Natural killer cell (primary cell): ENCODE results near the gene SCG3. TPM values are rescaled to one million over a fixed set of nuclear protein-coding genes. Genes with fewer than 3 reads are reported as not detected.
A peak's percentile ranks its signal among the peaks of the same experiment; 100 is the strongest.
"Not testable (repeated sequence)": the region's sequence is repeated elsewhere in the genome, so short reads cannot be mapped to it uniquely, and the experiment has no call there.

ENCODE experiments used
- ATAC-seq, 3 donors: fragments of 150-1000 bp in 2 of 3; fragments of 200-7000 bp in 1 of 3; cut with Tn5 transposase; 1 replicate in 1 of 3; 2 replicates in 2 of 3; pipeline ENCODE4 v1.10.0; 2021; ENCODE audit warnings: mild to moderate bottlenecking in 2 of 3, moderate library complexity in 2 of 3
- DNase-seq, 2 donors: peaks; one replicate each; pipeline versions ENCODE4 v3.0.0 to v3.0.0-alpha.2; 2013 to 2021; ENCODE audit warnings: mixed read lengths in 1 of 2
- H3K27ac ChIP-seq: one replicate; pipeline ENCODE4 v1.5.1; 2013; ENCODE audit warnings: mild to moderate bottlenecking, low read length
- H3K27me3 ChIP-seq: one replicate; pipeline ENCODE4 v1.6.1; 2013; ENCODE audit warnings: low read length; ENCODE audit not compliant: control insufficient read depth, insufficient read depth
- H3K36me3 ChIP-seq: one replicate; pipeline ENCODE4 v1.6.1; 2013; ENCODE audit warnings: low read length; ENCODE audit not compliant: control insufficient read depth, insufficient read depth
- H3K4me1 ChIP-seq: one replicate; pipeline ENCODE4 v1.6.1; 2013; ENCODE audit warnings: low read length; ENCODE audit not compliant: control insufficient read depth, insufficient read depth
- H3K4me3 ChIP-seq: one replicate; pipeline ENCODE4 v1.5.1; 2013; ENCODE audit warnings: low read length
- H3K9me3 ChIP-seq: one replicate; pipeline ENCODE4 v1.6.1; 2013; ENCODE audit warnings: low read length; ENCODE audit not compliant: control insufficient read depth, insufficient read depth
- H3K27ac Mint-ChIP-seq, 2 donors: one replicate each; pipeline ENCODE4 v1.8.0; 2022; ENCODE audit warnings: mild to moderate bottlenecking in 2 of 2, mixed read lengths in 2 of 2, moderate library complexity in 1 of 2
- H3K27me3 Mint-ChIP-seq, 2 donors: one replicate each; pipeline ENCODE4 v1.8.0; 2022; ENCODE audit warnings: low read depth in 2 of 2, mixed read lengths in 2 of 2
- H3K36me3 Mint-ChIP-seq: one replicate; pipeline ENCODE4 v1.8.0; 2022; ENCODE audit warnings: mixed read lengths
- H3K4me1 Mint-ChIP-seq, 2 donors: one replicate each; pipeline ENCODE4 v1.8.0; 2022; ENCODE audit warnings: mixed read lengths in 2 of 2
- H3K4me3 Mint-ChIP-seq: one replicate; pipeline ENCODE4 v1.8.0; 2022; ENCODE audit warnings: mild to moderate bottlenecking, moderate library complexity, mixed read lengths
- H3K9me3 Mint-ChIP-seq, 2 donors: one replicate each; pipeline ENCODE4 v1.8.0; 2022; ENCODE audit warnings: mixed read lengths in 2 of 2
- CTCF ChIP-seq: fragments of 200-600 bp; IDR thresholded peaks from one replicate; pipeline ENCODE4 v1.8.0; 2022; ENCODE audit warnings: antibody characterized with exemption
- WGBS: methylation state at CpG from one replicate; pipeline ENCODE4 v1.1.7; 2013; ENCODE audit warnings: missing lambda C conversion rate; ENCODE audit not compliant: insufficient coverage; 5-methylcytosine and 5-hydroxymethylcytosine counted together
- intact Hi-C: fragments of 100-400 bp; cut with micrococcal nuclease; formaldehyde crosslinking; loops from one replicate; pipeline ENCODE4 v1.14.2; 2022
- total RNA-seq, 4 donors: library from RNA; stranded (reverse); fragments of 120-200 nt in 1 of 4; gene quantifications; one replicate each; pipeline versions ENCODE4 v1.2.3 to v1.2.4, GENCODE V29; 2013 to 2022

The SCG3 gene
- total RNA-seq, 3 donors from 2014 or later (not counting 1 experiment from before 2014, with no cell fraction given): not detected

DNA sequence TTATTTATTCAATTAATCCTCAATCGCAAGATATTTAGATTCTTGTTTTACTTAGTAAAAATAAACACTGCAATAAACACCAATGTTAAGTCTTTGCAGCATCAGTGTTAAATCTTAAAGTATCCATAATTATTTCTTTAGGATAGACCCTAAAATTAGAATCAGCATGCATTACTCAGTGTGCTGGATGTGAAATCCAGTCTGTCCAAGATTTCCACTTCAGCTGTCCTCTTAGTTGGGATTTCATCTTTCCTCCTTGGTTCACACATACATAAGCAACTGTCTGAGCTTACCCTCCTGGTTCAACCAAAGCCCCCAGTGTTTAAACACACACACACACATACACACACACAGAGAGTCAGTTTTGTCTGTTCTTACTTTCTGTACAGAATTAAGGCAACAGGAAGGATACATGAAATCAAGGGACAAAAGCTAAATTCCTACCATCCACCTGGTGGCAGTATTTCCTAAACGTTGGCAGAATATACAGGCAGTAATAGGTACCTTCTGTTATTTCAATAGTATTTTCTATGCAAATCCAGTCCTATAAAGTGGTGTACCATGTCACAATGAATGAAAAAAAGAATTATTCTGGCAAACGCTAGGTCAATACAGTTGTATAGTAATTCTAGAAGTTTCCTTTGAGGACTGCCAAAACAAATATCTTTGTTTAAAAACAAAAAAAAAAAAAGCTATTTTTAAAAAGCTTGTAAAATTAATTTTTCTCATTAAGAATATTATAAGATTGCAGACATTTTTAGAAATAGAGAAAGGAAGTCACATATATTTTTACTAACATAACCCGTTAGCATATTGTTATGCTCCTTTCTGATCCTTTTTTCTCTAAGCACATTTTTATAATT, 31.4 kb upstream of the SCG3 start:
- Mint-ChIP-seq H3K4me1 (no peaks in the 10 kb centered on the region), H3K27ac (no peak overlapping the region), H3K9me3 (no peaks in the 10 kb centered on the region), H3K36me3 (no peaks in the 10 kb centered on the region), H3K4me3 (no peak overlapping the region), H3K27me3 (peaks cover 7 to 11% of the 10 kb centered on the region in 2 donors)
- peak; percentile 94 for TF ChIP-seq CTCF
- no peaks in the 10 kb centered on the region for H3K9me3 ChIP-seq
- H3K27me3 ChIP-seq: no peaks in the 10 kb centered on the region
- no peak overlapping the region for H3K4me3 ChIP-seq
- peak in 1 of 2 donors; percentile 87 for DNase-seq
- no CpG with 5 or more reads among the region's 4 CpGs for WGBS
- intact Hi-C loops: loop anchor here (1.0 kb wide), 2 partner anchors 85 to 126 kb away; no protein-coding TSS in a partner anchor
- H3K4me1 ChIP-seq: no peaks in the 10 kb centered on the region
- no peaks in the 10 kb centered on the region for H3K36me3 ChIP-seq
- no peak overlapping the region for H3K27ac ChIP-seq
- peak; percentile 72 to 86 (median 79) for ATAC-seq

- no peak for DNase-seq
Observed at GRCh38 chr15:51652084-51652668, 29.1 kb upstream of the SCG3 start.

GRCh38 chr15:51655401-51656057, 25.8 kb upstream of the SCG3 start:
- H3K27ac Mint-ChIP-seq, H3K27me3 ChIP-seq, H3K4me1 ChIP-seq, H3K4me3 Mint-ChIP-seq, H3K27ac ChIP-seq, H3K36me3 ChIP-seq, H3K4me1 Mint-ChIP-seq, H3K36me3 Mint-ChIP-seq, ATAC-seq, H3K9me3 Mint-ChIP-seq, H3K9me3 ChIP-seq, intact Hi-C loops, DNase-seq, H3K4me3 ChIP-seq: not testable (repeated sequence)
- 95% methylated on average over 24 of the region's 24 CpGs for WGBS
- H3K27me3 Mint-ChIP-seq: peaks cover 0 to 11% of the 10 kb centered on the region in 2 donors

More at GRCh38 chr15:51652084-51652668, 29.1 kb upstream of the SCG3 start:
- Mint-ChIP-seq H3K9me3 (no peaks in the 10 kb centered on the region), H3K4me3 (no peak overlapping the region), H3K4me1 (no peaks in the 10 kb centered on the region), H3K36me3 (no peaks in the 10 kb centered on the region), H3K27me3 (peaks cover 0 to 11% of the 10 kb centered on the region in 2 donors), H3K27ac (no peak overlapping the region)
- Histone ChIP-seq H3K36me3 (no peaks in the 10 kb centered on the region), H3K27ac (no peak overlapping the region), H3K27me3 (no peaks in the 10 kb centered on the region), H3K4me1 (no peaks in the 10 kb centered on the region), H3K4me3 (no peak overlapping the region), H3K9me3 (no peaks in the 10 kb centered on the region)
- intact Hi-C loops: no loop called here
- ATAC-seq: no peak
- WGBS: 84% methylated on average over 5 of the region's 5 CpGs
- TF ChIP-seq CTCF: no peak

DNA sequence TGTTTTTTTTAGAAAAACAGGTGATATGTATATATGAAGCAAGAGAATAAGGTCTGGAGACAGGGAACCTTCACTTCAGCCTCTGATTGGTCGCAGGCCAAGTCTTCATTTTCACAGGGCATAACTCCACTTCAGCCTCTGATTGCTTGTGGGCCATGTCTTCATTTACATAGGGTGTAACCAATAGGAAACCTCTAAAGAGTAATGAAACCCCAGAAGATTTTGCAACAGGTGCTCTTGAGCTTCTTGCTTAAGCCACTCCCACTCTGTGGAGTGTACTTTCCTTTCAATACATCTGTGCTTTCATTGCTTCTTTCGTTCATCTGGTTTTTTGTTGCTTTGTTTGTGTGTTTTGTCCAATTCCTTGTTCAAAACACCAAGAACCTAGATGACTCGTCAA, 22.6 kb upstream of the SCG3 start:
- intact Hi-C loops: no loop called here
- WGBS: 83% methylated on average over 2 of the region's 3 CpGs
- Mint-ChIP-seq H3K4me1 (no peaks in the 10 kb centered on the region), H3K27me3 (peaks cover 10 to 20% of the 10 kb centered on the region in 2 donors), H3K36me3 (no peaks in the 10 kb centered on the region), H3K27ac (no peak overlapping the region), H3K9me3 (no peaks in the 10 kb centered on the region), H3K4me3 (no peak overlapping the region)
- TF ChIP-seq CTCF: no peak
- Histone ChIP-seq H3K27me3 (no peaks in the 10 kb centered on the region), H3K27ac (no peak overlapping the region), H3K36me3 (no peaks in the 10 kb centered on the region), H3K4me3 (no peak overlapping the region), H3K4me1 (no peaks in the 10 kb centered on the region), H3K9me3 (no peaks in the 10 kb centered on the region)
- DNase-seq: no peak
- no peak for ATAC-seq
